WERI-Rb-1 (cell line): ENCODE data around the gene HPCAL1.

ENCODE experiments used
- DNase-seq: peaks from one replicate; pipeline ENCODE4 v3.0.0-alpha.2; 2020
- H3K27ac ChIP-seq: fragments of 250-450 bp; sonication (Bioruptor Pico); 2 replicates; pipeline ENCODE4 v1.5.1; 2020; ENCODE audit warnings: mild to moderate bottlenecking, moderate library complexity
- H3K27me3 ChIP-seq: fragments of 250-450 bp; sonication (Bioruptor Pico); 2 replicates; pipeline ENCODE4 v1.5.1; 2021; ENCODE audit warnings: mild to moderate bottlenecking, low read depth, moderate library complexity; ENCODE audit not compliant: insufficient read depth, severe bottlenecking
- H3K36me3 ChIP-seq: fragments of 250-450 bp; sonication (Bioruptor Pico); 2 replicates; pipeline ENCODE4 v1.5.1; 2020; ENCODE audit warnings: mild to moderate bottlenecking, moderate library complexity
- H3K4me3 ChIP-seq: 2 replicates; pipeline ENCODE4 v1.5.1; 2011; ENCODE audit warnings: low read depth, mild to moderate bottlenecking, control low read depth, low read length
- H3K9me3 ChIP-seq: fragments of 250-450 bp; sonication (Bioruptor Pico); 2 replicates; pipeline ENCODE4 v1.5.1; 2021; ENCODE audit warnings: mild to moderate bottlenecking, moderate library complexity; ENCODE audit not compliant: severe bottlenecking
- CTCF ChIP-seq: IDR thresholded peaks from 2 replicates; pipeline ENCODE4 v1.5.1; 2011; ENCODE audit warnings: low read depth, mild to moderate bottlenecking, control low read depth, inconsistent platforms, low read length

HPCAL1 gene

DNA sequence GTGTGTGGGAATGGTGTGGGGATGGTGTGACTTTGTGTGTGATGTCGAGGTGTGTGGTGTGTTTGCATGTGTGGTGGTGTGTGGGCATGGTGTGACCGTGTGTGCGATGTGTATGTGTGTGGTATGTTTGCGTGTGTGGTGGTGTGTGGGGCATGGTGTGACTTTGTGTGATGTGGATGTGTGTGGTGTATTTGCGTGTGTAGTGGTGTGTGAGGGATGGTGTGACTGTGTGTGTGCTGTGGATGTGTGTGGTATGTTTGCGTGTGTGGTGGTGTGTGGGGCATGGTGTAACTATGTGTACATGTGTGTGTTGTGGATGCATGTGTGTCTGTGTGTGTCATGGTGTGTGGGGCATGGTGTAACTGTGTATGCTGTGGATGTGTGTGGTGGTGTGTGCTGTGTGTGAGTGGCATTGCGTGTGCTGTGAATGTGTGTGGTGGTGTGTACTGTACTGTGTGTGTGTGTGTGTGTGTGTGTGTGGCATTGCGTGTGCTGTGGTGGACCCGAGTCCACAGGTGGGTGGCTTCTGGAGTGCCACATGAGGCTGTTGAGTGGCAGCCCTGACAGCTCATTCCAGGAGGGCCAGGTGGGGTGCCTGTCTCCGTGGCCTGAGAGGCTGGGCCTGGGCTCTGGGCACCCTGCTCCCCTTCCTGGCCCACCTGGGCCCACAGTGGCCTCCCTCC lies 130.7 kb downstream of the HPCAL1 start:
- H3K9me3 ChIP-seq: no peaks in the 10 kb centered on the region
- TF ChIP-seq CTCF: no peak
- H3K4me3 ChIP-seq: no peak overlapping the region
- peaks cover 2% of the 10 kb centered on the region for H3K36me3 ChIP-seq
- no peaks in the 10 kb centered on the region for H3K27me3 ChIP-seq
- no peak overlapping the region for H3K27ac ChIP-seq
- DNase-seq: no peak

- no peak for DNase-seq
- H3K9me3 ChIP-seq: no peaks in the 10 kb centered on the region
- no peak overlapping the region for H3K27ac ChIP-seq
- H3K36me3 ChIP-seq: peaks cover 11% of the 10 kb centered on the region
- H3K27me3 ChIP-seq: no peaks in the 10 kb centered on the region
- TF ChIP-seq CTCF: no peak
- H3K4me3 ChIP-seq: no peak overlapping the region
These were observed 131.5 kb downstream of the HPCAL1 start for GRCh38 chr2:10433947-10434885.

DNA sequence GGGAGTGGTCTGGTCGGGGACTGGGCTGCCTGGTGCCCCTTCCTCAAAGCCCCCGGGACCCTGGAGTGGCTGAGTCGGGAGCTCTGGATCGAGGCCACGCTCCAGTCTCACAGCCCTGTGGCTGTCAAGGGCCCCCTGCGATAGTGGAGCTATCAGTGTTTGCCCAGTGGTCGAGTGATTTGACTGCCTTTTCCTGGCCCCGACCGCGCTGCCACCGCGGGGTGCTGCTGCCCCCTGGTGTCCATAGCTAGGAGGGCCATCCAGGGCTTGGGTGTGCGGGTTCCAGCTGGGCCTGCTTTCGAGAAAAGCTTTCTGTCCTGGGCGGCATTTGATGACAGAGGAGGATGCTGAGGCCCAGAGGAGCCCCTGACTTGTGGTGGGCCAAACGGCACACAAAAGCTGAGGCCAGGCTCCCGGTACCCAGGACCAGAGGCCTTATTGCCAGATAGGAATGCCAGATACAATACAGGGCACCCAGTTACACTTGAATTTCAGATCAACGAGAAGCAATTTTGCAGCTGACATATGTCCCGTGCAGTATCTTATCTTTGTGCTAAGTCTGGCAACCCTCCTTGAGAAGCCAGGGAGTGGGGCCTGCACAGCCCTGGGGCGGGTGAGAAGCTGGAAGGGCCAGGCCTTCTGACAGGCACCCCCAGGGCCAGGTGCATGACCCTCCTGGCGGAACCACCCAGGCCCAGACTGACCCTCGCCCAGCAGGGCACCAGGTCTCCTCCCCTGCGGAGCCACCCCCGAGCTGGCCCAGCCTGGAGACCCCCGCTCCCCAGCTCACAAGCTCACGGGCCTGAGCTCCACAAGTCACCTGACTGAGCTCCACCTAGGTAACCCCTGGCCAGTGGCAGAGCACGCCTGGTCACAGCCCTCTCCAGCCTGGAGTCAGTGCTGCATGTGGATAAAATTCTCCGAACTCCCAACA lies 132.4 kb downstream of the HPCAL1 start:
- H3K27ac ChIP-seq: no peak overlapping the region
- no peak overlapping the region for H3K4me3 ChIP-seq
- H3K27me3 ChIP-seq: no peaks in the 10 kb centered on the region
- H3K9me3 ChIP-seq: no peaks in the 10 kb centered on the region
- DNase-seq: peak; percentile 87
- H3K36me3 ChIP-seq: peaks cover 20% of the 10 kb centered on the region
- TF ChIP-seq CTCF: peak; percentile 97

GRCh38 chr2:10435820-10436204 lies 133.1 kb downstream of the HPCAL1 start:
- TF ChIP-seq CTCF: no peak
- Histone ChIP-seq H3K9me3 (no peaks in the 10 kb centered on the region), H3K36me3 (peaks cover 26% of the 10 kb centered on the region), H3K27me3 (no peaks in the 10 kb centered on the region), H3K27ac (no peak overlapping the region), H3K4me3 (no peak overlapping the region)
- DNase-seq: no peak

- no peaks in the 10 kb centered on the region for H3K9me3 ChIP-seq
- peaks cover 35% of the 10 kb centered on the region for H3K36me3 ChIP-seq
- H3K27ac ChIP-seq: no peak overlapping the region
- no peak overlapping the region for H3K4me3 ChIP-seq
- no peak for DNase-seq
- no peak for TF ChIP-seq CTCF
- no peaks in the 10 kb centered on the region for H3K27me3 ChIP-seq
These were observed 133.9 kb downstream of the HPCAL1 start for GRCh38 chr2:10436583-10437110.
